ENCODE data around the gene NIN.

DNA sequence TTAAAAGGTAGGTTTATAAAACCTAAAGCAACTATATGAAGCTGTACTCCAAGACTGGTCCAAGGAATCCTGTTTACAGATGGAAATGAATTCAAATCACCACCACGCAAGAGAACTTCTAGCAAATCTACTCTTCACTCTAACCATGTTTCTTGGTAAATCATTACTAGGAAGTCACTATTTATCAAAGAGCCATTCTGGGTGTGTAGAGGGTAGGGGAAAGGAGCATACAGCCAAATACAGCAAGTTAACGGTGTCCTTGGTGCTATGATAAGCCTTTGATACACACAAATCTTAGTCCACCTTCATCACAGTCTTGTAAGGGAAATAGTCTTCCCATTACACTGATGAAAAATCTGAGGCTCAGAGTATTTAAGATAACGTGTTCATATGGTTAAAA lies 16.8 kb downstream of the NIN start:
- TF ChIP-seq POLR2A (IDR thresholded peaks at IDR 0.05), result no peak
- TF ChIP-seq, protein P1, sequence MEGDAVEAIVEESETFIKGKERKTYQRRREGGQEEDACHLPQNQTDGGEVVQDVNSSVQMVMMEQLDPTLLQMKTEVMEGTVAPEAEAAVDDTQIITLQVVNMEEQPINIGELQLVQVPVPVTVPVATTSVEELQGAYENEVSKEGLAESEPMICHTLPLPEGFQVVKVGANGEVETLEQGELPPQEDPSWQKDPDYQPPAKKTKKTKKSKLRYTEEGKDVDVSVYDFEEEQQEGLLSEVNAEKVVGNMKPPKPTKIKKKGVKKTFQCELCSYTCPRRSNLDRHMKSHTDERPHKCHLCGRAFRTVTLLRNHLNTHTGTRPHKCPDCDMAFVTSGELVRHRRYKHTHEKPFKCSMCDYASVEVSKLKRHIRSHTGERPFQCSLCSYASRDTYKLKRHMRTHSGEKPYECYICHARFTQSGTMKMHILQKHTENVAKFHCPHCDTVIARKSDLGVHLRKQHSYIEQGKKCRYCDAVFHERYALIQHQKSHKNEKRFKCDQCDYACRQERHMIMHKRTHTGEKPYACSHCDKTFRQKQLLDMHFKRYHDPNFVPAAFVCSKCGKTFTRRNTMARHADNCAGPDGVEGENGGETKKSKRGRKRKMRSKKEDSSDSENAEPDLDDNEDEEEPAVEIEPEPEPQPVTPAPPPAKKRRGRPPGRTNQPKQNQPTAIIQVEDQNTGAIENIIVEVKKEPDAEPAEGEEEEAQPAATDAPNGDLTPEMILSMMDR (IDR thresholded peaks at IDR 0.05 in 4 of 5, conservative IDR thresholded peaks at IDR 0.05 in 1 of 5), result no peak
